ENCODE results near the gene ARHGEF4. TPM values are rescaled to one million over a fixed set of nuclear protein-coding genes. Genes with fewer than 3 reads are reported as not detected.

Gene ARHGEF4
- total RNA-seq, 1 experiment from 2014 or later, result 0.06 TPM

- H3K4me3 ChIP-seq, result no peak overlapping the region
- no peaks in the 10 kb centered on the region for H3K27me3 ChIP-seq
- H3K27ac ChIP-seq, result no peak overlapping the region
- no peak for DNase-seq
- no peaks in the 10 kb centered on the region for H3K4me1 ChIP-seq
- H3K9me3 ChIP-seq (replicated peaks), result no peaks in the 10 kb centered on the region
- no peaks in the 10 kb centered on the region for H3K36me3 ChIP-seq
These were observed 197.7 kb downstream of the ARHGEF4 start for GRCh38 chr2:131034122-131035051.

DNA sequence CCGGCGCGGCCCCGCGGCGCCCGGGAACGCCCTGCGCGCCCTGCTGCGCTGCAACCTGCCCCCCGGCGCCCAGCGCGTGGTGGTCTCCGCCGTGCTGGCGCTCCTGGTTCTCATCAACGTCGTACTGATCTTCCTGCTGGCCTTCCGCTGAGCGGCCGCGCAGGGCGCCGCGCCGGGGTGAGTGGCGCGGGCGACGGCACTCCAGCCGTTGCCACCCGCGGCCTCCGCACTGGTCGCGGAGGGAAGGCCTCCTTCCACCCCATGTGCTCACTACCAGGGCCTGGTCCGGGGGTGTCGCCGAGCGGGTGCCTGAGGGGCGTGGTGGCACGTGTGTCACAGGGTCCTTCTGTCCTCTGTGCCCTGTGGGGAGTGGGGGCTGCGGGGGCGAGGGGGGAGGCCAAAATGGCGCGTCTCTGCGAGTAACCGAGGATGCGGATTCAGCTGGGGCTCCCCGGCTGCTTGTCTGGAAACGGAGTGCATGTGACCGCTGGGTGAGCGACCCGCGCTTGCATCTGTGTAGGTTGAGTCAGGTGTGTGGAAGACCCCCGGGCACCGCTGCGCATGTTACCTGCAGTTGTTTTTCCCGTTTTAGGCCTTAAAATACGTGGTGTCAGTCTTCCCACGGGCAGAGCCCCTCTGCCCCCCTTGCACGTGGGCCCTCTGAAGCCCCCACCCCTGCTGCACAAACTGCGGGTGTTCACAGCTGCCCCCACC is 198.6 kb downstream of the ARHGEF4 start:
- Histone ChIP-seq H3K27me3 (no peaks in the 10 kb centered on the region), H3K27ac (no peak overlapping the region), H3K4me1 (no peaks in the 10 kb centered on the region), H3K9me3 (replicated peaks) (no peaks in the 10 kb centered on the region), H3K36me3 (no peaks in the 10 kb centered on the region), H3K4me3 (no peak overlapping the region)
- no peak for DNase-seq

DNA sequence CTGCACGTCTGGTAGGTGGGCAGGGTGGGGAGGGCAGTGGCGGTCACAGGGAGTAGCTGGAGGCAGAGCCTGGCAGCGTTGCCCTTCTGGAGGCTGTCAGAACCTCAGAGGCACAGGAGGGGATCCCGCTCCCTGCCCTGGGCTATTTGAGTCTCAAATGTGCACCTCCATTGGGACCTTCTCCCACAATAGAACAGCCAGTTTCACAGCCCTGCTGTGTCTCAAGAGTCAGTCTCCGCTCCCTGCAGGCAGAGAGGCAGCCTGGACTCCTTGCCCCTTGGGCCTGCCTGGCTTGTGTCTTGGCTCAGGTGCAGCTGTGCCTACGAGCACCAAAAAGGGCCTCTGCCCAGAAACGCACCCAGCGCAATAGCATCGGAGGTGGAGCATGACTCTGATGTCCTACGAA is 199.1 kb downstream of the ARHGEF4 start:
- Histone ChIP-seq H3K9me3 (replicated peaks) (no peaks in the 10 kb centered on the region), H3K27me3 (no peaks in the 10 kb centered on the region), H3K4me1 (no peaks in the 10 kb centered on the region), H3K27ac (no peak overlapping the region), H3K36me3 (no peaks in the 10 kb centered on the region), H3K4me3 (no peak overlapping the region)
- DNase-seq, result no peak

GRCh38 chr2:131036269-131036668 is 199.6 kb downstream of the ARHGEF4 start:
- no peaks in the 10 kb centered on the region for H3K4me1 ChIP-seq
- H3K9me3 ChIP-seq (replicated peaks), result no peaks in the 10 kb centered on the region
- no peaks in the 10 kb centered on the region for H3K36me3 ChIP-seq
- no peaks in the 10 kb centered on the region for H3K27me3 ChIP-seq
- no peak overlapping the region for H3K4me3 ChIP-seq
- H3K27ac ChIP-seq, result no peak overlapping the region
- no peak for DNase-seq

DNA sequence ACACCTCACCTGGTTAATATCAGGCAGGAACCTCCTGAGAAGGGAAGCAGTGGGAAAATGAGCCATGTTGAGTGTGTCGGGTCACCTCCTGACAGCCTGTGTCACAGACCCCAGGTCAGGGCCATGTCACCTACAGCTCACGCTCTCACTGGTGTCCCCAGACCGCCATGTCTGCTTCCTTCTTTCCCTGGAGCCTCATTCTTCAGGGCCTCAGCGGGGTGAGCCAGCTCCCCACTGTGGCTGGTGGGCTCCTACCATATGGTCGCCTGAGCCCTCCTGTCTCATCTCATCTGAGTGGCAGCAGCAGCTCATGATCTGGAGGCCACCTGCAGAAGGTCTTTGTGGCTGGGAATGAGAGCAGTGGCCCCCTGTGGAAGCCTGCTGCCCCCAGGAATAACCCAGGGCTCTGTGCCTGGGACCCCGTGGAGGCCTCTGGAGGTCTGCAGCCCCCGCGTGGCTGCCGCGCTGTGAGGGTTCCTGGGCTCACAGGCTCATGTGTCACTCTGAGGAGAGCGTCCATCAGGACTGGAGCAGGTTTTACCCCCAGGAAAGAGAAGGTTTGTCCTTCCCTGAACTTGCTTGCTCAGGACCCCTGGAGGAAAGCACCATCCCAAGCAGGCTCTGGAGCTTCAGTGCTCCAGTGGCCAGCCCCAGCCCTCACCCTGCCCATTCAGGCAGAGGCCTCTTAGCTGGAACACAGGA is 200.1 kb downstream of the ARHGEF4 start:
- no peaks in the 10 kb centered on the region for H3K36me3 ChIP-seq
- H3K27me3 ChIP-seq, result no peaks in the 10 kb centered on the region
- H3K4me3 ChIP-seq, result no peak overlapping the region
- no peak overlapping the region for H3K27ac ChIP-seq
- no peaks in the 10 kb centered on the region for H3K9me3 ChIP-seq (replicated peaks)
- no peak for DNase-seq
- H3K4me1 ChIP-seq, result no peaks in the 10 kb centered on the region

GRCh38 chr2:131037398-131038257 is 200.9 kb downstream of the ARHGEF4 start:
- H3K27me3 ChIP-seq, result no peaks in the 10 kb centered on the region

DNA sequence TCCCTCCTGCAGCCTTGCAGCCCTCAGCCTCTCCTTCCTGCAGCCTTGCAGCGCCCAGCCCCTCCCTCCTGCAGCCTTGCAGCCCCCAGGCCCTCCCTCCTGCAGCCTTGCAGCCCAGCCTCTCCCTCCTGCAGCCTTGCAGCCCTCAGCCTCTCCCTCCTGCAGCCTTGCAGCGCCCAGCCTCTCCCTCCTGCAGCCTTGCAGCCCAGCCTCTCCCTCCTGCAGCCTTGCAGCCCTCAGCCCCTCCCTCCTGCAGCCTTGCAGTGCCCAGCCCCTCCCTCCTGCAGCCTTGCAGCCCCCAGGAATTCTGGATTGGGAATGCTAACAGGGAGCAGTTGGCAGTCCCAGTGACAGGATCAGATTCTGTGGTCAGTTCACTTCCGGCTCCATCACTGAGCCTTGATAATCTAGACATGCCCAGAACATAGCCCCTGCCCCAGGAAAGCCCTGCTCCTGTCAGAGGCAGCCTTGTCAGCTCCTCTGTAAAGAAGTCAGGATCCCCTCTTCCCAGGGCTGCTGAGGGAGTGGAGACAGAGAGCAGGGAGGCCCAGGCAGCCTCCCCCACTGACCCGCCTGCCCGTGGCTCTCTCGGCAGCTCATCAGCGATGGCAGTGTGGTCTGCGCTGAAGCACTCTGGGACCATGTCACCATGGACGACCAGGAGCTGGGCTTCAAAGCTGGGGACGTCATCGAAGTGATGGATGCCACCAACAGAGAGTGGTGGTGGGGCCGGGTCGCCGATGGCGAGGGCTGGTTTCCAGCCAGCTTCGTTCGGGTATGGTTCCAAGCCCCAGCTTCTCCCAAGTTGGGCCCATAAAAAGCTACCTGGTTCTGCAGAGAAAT is 201.8 kb downstream of the ARHGEF4 start:
- H3K4me3 ChIP-seq, result no peak overlapping the region
- DNase-seq, result no peak
- no peaks in the 10 kb centered on the region for H3K9me3 ChIP-seq (replicated peaks)
- H3K36me3 ChIP-seq, result no peaks in the 10 kb centered on the region
- no peaks in the 10 kb centered on the region for H3K4me1 ChIP-seq
- no peaks in the 10 kb centered on the region for H3K27me3 ChIP-seq
- no peak overlapping the region for H3K27ac ChIP-seq

More at GRCh38 chr2:131037398-131038257, 200.9 kb downstream of the ARHGEF4 start:
- H3K9me3 ChIP-seq (replicated peaks), result no peaks in the 10 kb centered on the region
- no peak overlapping the region for H3K27ac ChIP-seq
- no peak for DNase-seq
- no peak overlapping the region for H3K4me3 ChIP-seq
- no peaks in the 10 kb centered on the region for H3K4me1 ChIP-seq
- H3K36me3 ChIP-seq, result no peaks in the 10 kb centered on the region

- no peak for DNase-seq
- no peak overlapping the region for H3K4me3 ChIP-seq
- H3K27me3 ChIP-seq, result no peaks in the 10 kb centered on the region
- H3K27ac ChIP-seq, result no peak overlapping the region
- no peaks in the 10 kb centered on the region for H3K9me3 ChIP-seq (replicated peaks)
- H3K36me3 ChIP-seq, result no peaks in the 10 kb centered on the region
- H3K4me1 ChIP-seq, result no peaks in the 10 kb centered on the region
These were observed 202.4 kb downstream of the ARHGEF4 start for GRCh38 chr2:131039101-131039440.

DNA sequence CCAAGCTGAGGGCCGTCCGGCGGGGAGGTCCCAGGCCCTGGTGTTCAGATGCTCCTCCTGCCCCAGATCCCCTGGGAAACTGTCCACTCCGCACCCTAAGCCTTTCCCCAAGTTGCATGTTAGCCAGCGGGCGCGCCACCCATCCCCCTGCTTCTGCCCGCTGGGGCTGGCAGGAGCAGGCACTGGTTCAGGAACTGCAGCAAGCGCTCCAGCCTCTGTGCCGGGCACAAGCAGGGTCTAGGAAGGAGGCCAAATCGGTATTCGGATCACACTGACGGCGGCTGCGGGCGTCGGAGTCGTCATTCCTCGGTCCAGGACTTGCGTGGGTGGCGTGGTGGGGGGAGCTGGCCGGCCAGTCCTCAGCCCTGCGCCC is 202.8 kb downstream of the ARHGEF4 start:
- no peak overlapping the region for H3K27ac ChIP-seq
- DNase-seq, result no peak

GRCh38 chr2:131039908-131040660 is 203.4 kb downstream of the ARHGEF4 start:
- Histone ChIP-seq H3K27ac (no peak overlapping the region), H3K9me3 (replicated peaks) (no peaks in the 10 kb centered on the region), H3K4me1 (no peaks in the 10 kb centered on the region), H3K27me3 (no peaks in the 10 kb centered on the region), H3K36me3 (no peaks in the 10 kb centered on the region), H3K4me3 (no peak overlapping the region)
- DNase-seq, result no peak

More for the DNA sequence above, 202.8 kb downstream of the ARHGEF4 start:
- no peaks in the 10 kb centered on the region for H3K27me3 ChIP-seq
- no peaks in the 10 kb centered on the region for H3K36me3 ChIP-seq
- H3K9me3 ChIP-seq (replicated peaks), result no peaks in the 10 kb centered on the region
- H3K4me3 ChIP-seq, result no peak overlapping the region
- no peaks in the 10 kb centered on the region for H3K4me1 ChIP-seq

GRCh38 chr2:131040661-131041401 is 204.1 kb downstream of the ARHGEF4 start:
- H3K27me3 ChIP-seq, result no peaks in the 10 kb centered on the region
- no peaks in the 10 kb centered on the region for H3K36me3 ChIP-seq
- no peak overlapping the region for H3K4me3 ChIP-seq
- no peak for DNase-seq
- no peak overlapping the region for H3K27ac ChIP-seq
- H3K4me1 ChIP-seq, result 0 out of 2 replicates have a peak, but pooled peaks cover 3% of the 10 kb centered on the region
- H3K9me3 ChIP-seq (replicated peaks), result no peaks in the 10 kb centered on the region

DNA sequence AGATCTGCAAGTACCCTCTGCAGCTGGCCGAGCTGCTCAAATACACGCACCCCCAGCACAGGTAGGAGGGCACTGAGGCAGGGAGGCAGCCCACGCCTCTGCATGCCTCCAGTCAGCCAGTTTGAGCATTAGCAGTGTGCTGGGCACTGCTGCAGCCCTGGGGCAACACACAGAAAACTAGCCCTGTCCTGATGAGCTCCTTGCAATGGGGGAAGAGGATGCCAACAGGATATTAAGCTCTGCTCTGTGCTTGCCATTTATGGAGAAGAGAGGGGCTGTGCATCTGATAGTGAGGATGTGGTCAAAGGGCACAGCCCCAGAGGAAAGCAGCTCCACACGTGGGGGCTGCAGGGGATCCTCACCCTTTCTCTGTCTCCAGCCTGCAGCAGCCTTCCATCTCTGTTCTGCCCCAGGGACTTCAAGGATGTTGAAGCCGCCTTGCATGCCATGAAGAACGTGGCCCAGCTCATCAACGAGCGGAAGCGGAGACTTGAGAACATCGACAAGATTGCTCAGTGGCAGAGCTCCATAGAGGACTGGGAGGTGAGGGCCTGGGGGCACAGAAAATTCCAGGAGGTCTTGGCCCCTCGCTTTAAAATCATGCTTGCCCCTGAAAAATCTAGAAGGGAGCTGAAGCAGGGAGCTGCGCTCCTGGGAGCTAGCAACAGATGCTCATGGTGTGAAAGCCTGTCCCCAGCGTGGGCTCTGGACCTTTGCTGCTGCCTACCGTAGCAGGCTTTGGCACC is 204.9 kb downstream of the ARHGEF4 start:
- H3K36me3 ChIP-seq, result no peaks in the 10 kb centered on the region
- 0 out of 2 replicates have a peak, but pooled peaks cover 5% of the 10 kb centered on the region for H3K4me1 ChIP-seq
- H3K4me3 ChIP-seq, result no peak overlapping the region
- H3K9me3 ChIP-seq (replicated peaks), result no peaks in the 10 kb centered on the region
- DNase-seq, result no peak
- H3K27ac ChIP-seq, result no peak overlapping the region
- H3K27me3 ChIP-seq, result no peaks in the 10 kb centered on the region

All from SJCRH30 (cell line).